ENCODE data around the gene DPF1. TPM values are rescaled to one million over a fixed set of nuclear protein-coding genes. Genes with fewer than 3 reads are reported as not detected.

DPF1 gene
- total and polyA plus RNA-seq, 4 donors, result not detected

- Histone ChIP-seq H3K4me3 (ENCODE audit: low read depth in 1 of 3, low read length in 3 of 3) (no peak overlapping the region), H3K9ac (ENCODE audit: low read depth in 1 of 2, low read length in 2 of 2) (no peak overlapping the region), H3K27me3 (ENCODE audit: control insufficient read depth in 4 of 4, insufficient read depth in 4 of 4, low read length in 3 of 4) (no peaks in the 10 kb centered on the region), H3K27ac (ENCODE audit: low read depth in 1 of 2, low read length in 2 of 2) (peak overlapping the region in 1 of 2 donors; percentile 72), H3K36me3 (ENCODE audit: control insufficient read depth in 4 of 4, insufficient read depth in 3 of 4, low read depth in 1 of 4, low read length in 3 of 4) (no peaks in the 10 kb centered on the region), H3K9me3 (ENCODE audit: control insufficient read depth in 4 of 4, low read length in 3 of 4) (no peaks in the 10 kb centered on the region), H3K4me1 (ENCODE audit: control insufficient read depth in 4 of 4, insufficient read depth in 4 of 4, low read length in 3 of 4) (peaks cover 9 to 22% (median 13%) of the 10 kb centered on the region in 4 donors)
- TF ChIP-seq RXRA (IDR thresholded peaks at IDR 0.05) (no peak), HNF4A (conservative IDR thresholded peaks at IDR 0.05) (no peak), EGR1 (IDR thresholded peaks at IDR 0.05; ENCODE audit: low read depth in 2 of 2) (no peak), JUND (IDR thresholded peaks at IDR 0.05) (no peak), TAF1 (conservative IDR thresholded peaks at IDR 0.05) (no peak), CTCF (IDR thresholded peaks at IDR 0.05; ENCODE audit: low read depth, low read length, missing input control) (no peak), REST (IDR thresholded peaks at IDR 0.05) (no peak)
- DNase-seq (ENCODE audit: low spot score), result no peak
Observed at GRCh38 chr19:38250428-38250820, 26.4 kb upstream of the DPF1 start.

- Histone ChIP-seq H3K36me3 (ENCODE audit: control insufficient read depth in 4 of 4, insufficient read depth in 3 of 4, low read depth in 1 of 4, low read length in 3 of 4) (no peaks in the 10 kb centered on the region), H3K4me1 (ENCODE audit: control insufficient read depth in 4 of 4, insufficient read depth in 4 of 4, low read length in 3 of 4) (peaks cover 9 to 18% (median 16%) of the 10 kb centered on the region in 4 donors), H3K9ac (ENCODE audit: low read depth in 1 of 2, low read length in 2 of 2) (no peak overlapping the region), H3K27ac (ENCODE audit: low read depth in 1 of 2, low read length in 2 of 2) (no peak overlapping the region), H3K4me3 (ENCODE audit: low read depth in 1 of 3, low read length in 3 of 3) (no peak overlapping the region), H3K27me3 (ENCODE audit: control insufficient read depth in 4 of 4, insufficient read depth in 4 of 4, low read length in 3 of 4) (no peaks in the 10 kb centered on the region), H3K9me3 (ENCODE audit: control insufficient read depth in 4 of 4, low read length in 3 of 4) (no peaks in the 10 kb centered on the region)
- 87% methylated on average over 7 of the region's 7 CpGs for WGBS
- no peak for TF ChIP-seq ZBTB33 (IDR thresholded peaks at IDR 0.05)
- no peak for TF ChIP-seq RXRA (IDR thresholded peaks at IDR 0.05)
- TF ChIP-seq REST (IDR thresholded peaks at IDR 0.05), result no peak
- no peak for TF ChIP-seq HNF4A (conservative IDR thresholded peaks at IDR 0.05)
- no peak for TF ChIP-seq RAD21 (IDR thresholded peaks at IDR 0.05)
- TF ChIP-seq NR2F2 (IDR thresholded peaks at IDR 0.05), result no peak
- no peak for TF ChIP-seq GABPA (IDR thresholded peaks at IDR 0.05 in 1 of 2, conservative IDR thresholded peaks at IDR 0.05 in 1 of 2)
- TF ChIP-seq EGR1 (IDR thresholded peaks at IDR 0.05; ENCODE audit: low read depth in 2 of 2), result no peak
- TF ChIP-seq FOXA1 (IDR thresholded peaks at IDR 0.05), result no peak
- no peak for TF ChIP-seq TAF1 (conservative IDR thresholded peaks at IDR 0.05)
- no peak for TF ChIP-seq SP1 (IDR thresholded peaks at IDR 0.05)
- TF ChIP-seq MAX (IDR thresholded peaks at IDR 0.05), result no peak
- no peak for TF ChIP-seq YY1 (IDR thresholded peaks at IDR 0.05)
- no peak for TF ChIP-seq JUND (IDR thresholded peaks at IDR 0.05)
- no peak for TF ChIP-seq HNF4G (IDR thresholded peaks at IDR 0.05)
- no peak for TF ChIP-seq FOXA2 (IDR thresholded peaks at IDR 0.05)
- no peak for TF ChIP-seq CTCF (IDR thresholded peaks at IDR 0.05; ENCODE audit: low read depth, low read length, missing input control)
- TF ChIP-seq ATF3 (IDR thresholded peaks at IDR 0.05), result no peak
- no peak for DNase-seq (ENCODE audit: low spot score)
Observed at GRCh38 chr19:38248421-38248820, 24.4 kb upstream of the DPF1 start.

Data from liver (tissue), 9 donors.